SK-N-SH treated with all-trans-retinoic acid at 6 μM for 48 hours (cell line): Measurements from ENCODE around the gene TMEM208.

ENCODE experiments used
- CREB5 ChIP-seq: fragments of 250-450 bp; sonication (Bioruptor Pico); IDR thresholded peaks from 2 replicates; pipeline ENCODE4 v1.5.1; 2020; ENCODE audit warnings: low read depth, mild to moderate bottlenecking, moderate library complexity
- CSRNP3 ChIP-seq: fragments of 250-450 bp; sonication (Bioruptor Pico); IDR thresholded peaks from 2 replicates; pipeline ENCODE4 v1.5.1; 2021; ENCODE audit warnings: mild to moderate bottlenecking, moderate library complexity
- PATZ1 ChIP-seq: fragments of 250-450 bp; sonication (Bioruptor Pico); IDR thresholded peaks from 2 replicates; pipeline ENCODE4 v1.8.0; 2020; ENCODE audit warnings: mild to moderate bottlenecking, moderate library complexity, borderline replicate concordance
- PPARA ChIP-seq: fragments of 250-450 bp; sonication (Bioruptor Pico); IDR thresholded peaks from 2 replicates; pipeline ENCODE4 v1.5.0; 2020; ENCODE audit warnings: mild to moderate bottlenecking, borderline replicate concordance
- SNAI2 ChIP-seq: fragments of 250-450 bp; sonication (Bioruptor Pico); IDR thresholded peaks from 2 replicates; pipeline ENCODE4 v1.5.0; 2020; ENCODE audit warnings: mild to moderate bottlenecking, moderate library complexity
- TCF4 ChIP-seq: fragments of 250-450 bp; sonication (Bioruptor Pico); IDR thresholded peaks from 2 replicates; pipeline ENCODE4 v1.8.0; 2021; ENCODE audit warnings: mild to moderate bottlenecking, moderate library complexity, borderline replicate concordance
- TOX ChIP-seq: fragments of 250-450 bp; sonication (Bioruptor Pico); IDR thresholded peaks from 2 replicates; pipeline ENCODE4 v1.8.0; 2021; ENCODE audit warnings: mild to moderate bottlenecking, moderate library complexity, borderline replicate concordance
- TSHZ2 ChIP-seq: fragments of 250-450 bp; sonication (Bioruptor Pico); IDR thresholded peaks from 2 replicates; pipeline ENCODE4 v1.5.0; 2020; ENCODE audit warnings: mild to moderate bottlenecking, moderate library complexity
- ZFP3 ChIP-seq: fragments of 250-450 bp; sonication (Bioruptor Pico); IDR thresholded peaks from 2 replicates; pipeline ENCODE4 v1.5.0; 2020; ENCODE audit warnings: mild to moderate bottlenecking, moderate library complexity
- ZNF565 ChIP-seq: fragments of 450-650 bp; formaldehyde crosslinking; conservative IDR thresholded peaks from 2 replicates; pipeline ENCODE4 v1.5.0; 2020; ENCODE audit warnings: low read depth, mild to moderate bottlenecking, moderate library complexity
- ZNF70 ChIP-seq: fragments of 450-650 bp; formaldehyde crosslinking; IDR thresholded peaks from 2 replicates; pipeline ENCODE4 v1.5.0; 2020; ENCODE audit warnings: mild to moderate bottlenecking, moderate library complexity
- ZNF8 ChIP-seq: fragments of 450-650 bp; formaldehyde crosslinking; IDR thresholded peaks from 2 replicates; pipeline ENCODE4 v1.5.0; 2020; ENCODE audit warnings: mild to moderate bottlenecking, moderate library complexity

- TF ChIP-seq ZFP3 (CRISPR knock-in tag): no peak
- no peak for TF ChIP-seq CSRNP3
- TF ChIP-seq TSHZ2 (CRISPR knock-in tag): no peak
- TF ChIP-seq TOX (CRISPR knock-in tag): no peak
- TF ChIP-seq TCF4 (CRISPR knock-in tag): no peak
- no peak for TF ChIP-seq PPARA (CRISPR knock-in tag)
- TF ChIP-seq PATZ1 (CRISPR knock-in tag): no peak
- no peak for TF ChIP-seq ZNF70 (CRISPR knock-in tag)
- TF ChIP-seq CREB5 (CRISPR knock-in tag): no peak
- TF ChIP-seq ZNF8 (CRISPR knock-in tag): no peak
- no peak for TF ChIP-seq SNAI2 (CRISPR knock-in tag)
- no peak for TF ChIP-seq ZNF565 (CRISPR knock-in tag)
Measured at GRCh38 chr16:67209565-67209964, 17.4 kb upstream of the TMEM208 start.
